H1 (cell line): ENCODE data around the gene PRRX1. TPM values are rescaled to one million over a fixed set of nuclear protein-coding genes. Genes with fewer than 3 reads are reported as not detected.

Experiments
- CTCF ChIA-PET: fragments of 300-600 bp; sonication (Branson Sonifier 250); formaldehyde crosslinking; loops from one replicate; lab custom pipeline; 2021; ENCODE audit not compliant: partially characterized antibody; lab: Charles Lee
- POLR2A ChIA-PET: fragments of 300-600 bp; sonication (Branson Sonifier 250); formaldehyde crosslinking; loops from one replicate; lab custom pipeline; 2021; ENCODE audit warnings: inconsistent platforms; ENCODE audit not compliant: partially characterized antibody; lab: Charles Lee
- DNase-seq, 2 experiments: peaks; one replicate each; pipeline versions ENCODE4 v3.0.0 to v3.0.0-alpha.2; 2010 to 2022; ENCODE audit warnings: low spot score in 2 of 2, low read depth in 1 of 2, mixed read lengths in 1 of 2
- FAIRE-seq: peaks from 2 replicates; lab custom pipeline; 2011; peaks lifted over from hg19 to GRCh38; lab: Jason Lieb, UNC
- H2AFZ ChIP-seq: 2 replicates; pipeline ENCODE4 v1.8.1; 2012; ENCODE audit warnings: low read length, inconsistent platforms
- H2AK5ac ChIP-seq: 2 replicates; pipeline ENCODE4 v1.6.1; 2013; ENCODE audit warnings: low read depth, low read length
- H2BK120ac ChIP-seq: replicated peaks from 2 replicates; pipeline ENCODE3; 2013; ENCODE audit warnings: low read depth, low read length, inconsistent platforms
- H2BK12ac ChIP-seq: 2 replicates; pipeline ENCODE4 v1.6.1; 2013; ENCODE audit warnings: low read depth, low read length
- H2BK15ac ChIP-seq: 2 replicates; pipeline ENCODE4 v1.6.1; 2013; ENCODE audit warnings: low read length
- H2BK20ac ChIP-seq: 2 replicates; pipeline ENCODE4 v1.6.1; 2013; ENCODE audit warnings: low read length
- H2BK5ac ChIP-seq: 2 replicates; pipeline ENCODE4 v1.6.1; 2013; ENCODE audit warnings: low read depth, low read length
- H3K14ac ChIP-seq: 2 replicates; pipeline ENCODE4 v1.6.1; 2013; ENCODE audit warnings: inconsistent platforms; ENCODE audit not compliant: insufficient read length
- H3K18ac ChIP-seq: 2 replicates; pipeline ENCODE4 v1.6.1; 2013; ENCODE audit warnings: low read length; ENCODE audit errors: extremely low read depth
- H3K23ac ChIP-seq: 2 replicates; pipeline ENCODE4 v1.6.1; 2013; ENCODE audit warnings: inconsistent platforms; ENCODE audit not compliant: insufficient read length
- H3K23me2 ChIP-seq: 2 replicates; pipeline ENCODE4 v1.6.1; 2013; ENCODE audit warnings: low read depth, low read length
- H3K27ac ChIP-seq: 2 replicates; pipeline ENCODE4 v1.6.1; 2011; ENCODE audit warnings: low read depth, low read length, inconsistent platforms
- H3K27me3 ChIP-seq, 4 experiments: replicated peaks in 1 of 4; 1 replicate in 1 of 4; 2 replicates in 3 of 4; pipeline versions ENCODE4 v1.6.1 to v1.8.1; 2011 to 2013; ENCODE audit warnings: low read length in 3 of 4, mild to moderate bottlenecking in 3 of 4, inconsistent platforms in 2 of 4, mixed read lengths in 2 of 4, moderate library complexity in 1 of 4; ENCODE audit not compliant: control insufficient read depth in 3 of 4, insufficient read depth in 3 of 4; ENCODE audit errors: extremely low read depth in 1 of 4
- H3K36me3 ChIP-seq, 4 experiments: 2 replicates each; pipeline versions ENCODE4 v1.6.1 to v1.8.1; 2011 to 2013; ENCODE audit warnings: mild to moderate bottlenecking in 4 of 4, low read length in 3 of 4, moderate library complexity in 2 of 4, control low read depth in 1 of 4, inconsistent platforms in 1 of 4; ENCODE audit not compliant: insufficient read depth in 4 of 4, control insufficient read depth in 2 of 4
- H3K4ac ChIP-seq: replicated peaks from 2 replicates; pipeline ENCODE3; 2013; ENCODE audit warnings: low read length, low read depth, mixed read lengths, inconsistent platforms; ENCODE audit not compliant: insufficient read length
- H3K4me1 ChIP-seq, 4 experiments: replicated peaks in 1 of 4; 1 replicate in 1 of 4; 2 replicates in 3 of 4; pipeline versions ENCODE4 v1.6.1 to v1.8.1; 2011 to 2013; ENCODE audit warnings: low read length in 3 of 4, inconsistent platforms in 2 of 4, mixed read lengths in 1 of 4; ENCODE audit not compliant: insufficient read depth in 4 of 4, control insufficient read depth in 3 of 4
- H3K4me2 ChIP-seq, 2 experiments: 2 replicates each; pipeline versions ENCODE4 v1.6.1 to v1.8.1; 2011 to 2013; ENCODE audit warnings: low read depth in 2 of 2, low read length in 2 of 2, control low read depth in 1 of 2, inconsistent platforms in 1 of 2, mild to moderate bottlenecking in 1 of 2; ENCODE audit not compliant: insufficient read depth in 1 of 2
- H3K4me3 ChIP-seq, 4 experiments: fragments of 200-600, 300-600 bp in 1 of 4; sonication (generic), shearing (Covaris generic), sonication (Bioruptor Twin) in 1 of 4; 2 replicates each; pipeline versions ENCODE4 v1.5.1 to v1.8.1; 2011 to 2016; ENCODE audit warnings: low read length in 4 of 4, low read depth in 3 of 4, control low read depth in 2 of 4, inconsistent platforms in 2 of 4, mild to moderate bottlenecking in 2 of 4, mixed read lengths in 1 of 4, moderate library complexity in 1 of 4; ENCODE audit not compliant: insufficient read depth in 2 of 4; ENCODE audit errors: extremely low read depth in 1 of 4
- H3K56ac ChIP-seq: replicated peaks from 2 replicates; pipeline ENCODE3; 2013; ENCODE audit warnings: low read depth, mild to moderate bottlenecking, mixed read lengths, low read length, inconsistent platforms; ENCODE audit not compliant: insufficient read length
- H3K79me1 ChIP-seq: 2 replicates; pipeline ENCODE4 v1.6.1; 2013; ENCODE audit warnings: low read depth, low read length, control low read depth
- H3K79me2 ChIP-seq, 2 experiments: 2 replicates each; pipeline versions ENCODE4 v1.6.1 to v1.8.1; 2012 to 2013; ENCODE audit warnings: low read length in 2 of 2, mild to moderate bottlenecking in 2 of 2, inconsistent platforms in 1 of 2; ENCODE audit not compliant: insufficient read depth in 2 of 2, control insufficient read depth in 1 of 2
- H3K9ac ChIP-seq, 4 experiments: replicated peaks in 1 of 4; 1 replicate in 1 of 4; 2 replicates in 3 of 4; pipeline versions ENCODE4 v1.6.1 to v1.8.1; 2011 to 2013; ENCODE audit warnings: low read depth in 3 of 4, low read length in 3 of 4, control low read depth in 2 of 4, mild to moderate bottlenecking in 2 of 4, moderate library complexity in 2 of 4, inconsistent platforms in 1 of 4; ENCODE audit errors: extremely low read depth in 1 of 4
- H3K9me3 ChIP-seq, 2 experiments: 2 replicates each; pipeline versions ENCODE4 v1.6.1 to v1.8.1; 2012 to 2013; ENCODE audit warnings: mild to moderate bottlenecking in 2 of 2, moderate library complexity in 2 of 2, control low read depth in 1 of 2, inconsistent platforms in 1 of 2, low read depth in 1 of 2, low read length in 1 of 2, mixed read lengths in 1 of 2; ENCODE audit not compliant: insufficient read depth in 2 of 2
- H4K20me1 ChIP-seq, 2 experiments: replicated peaks in 1 of 2; 2 replicates each; pipeline versions ENCODE3 to v1.8.1; 2011 to 2013; ENCODE audit warnings: inconsistent platforms in 2 of 2, low read length in 2 of 2, mild to moderate bottlenecking in 1 of 2; ENCODE audit not compliant: insufficient read depth in 2 of 2, control insufficient read depth in 1 of 2
- H4K5ac ChIP-seq: 2 replicates; pipeline ENCODE4 v1.6.1; 2013; ENCODE audit warnings: low read length, low read depth, mixed read lengths, inconsistent platforms; ENCODE audit not compliant: insufficient read length
- H4K8ac ChIP-seq: 2 replicates; pipeline ENCODE4 v1.8.0; 2013; ENCODE audit warnings: mild to moderate bottlenecking, moderate library complexity, low read length, inconsistent platforms; ENCODE audit not compliant: insufficient read depth; ENCODE audit errors: extremely low read depth
- H4K91ac ChIP-seq: replicated peaks from 2 replicates; pipeline ENCODE3; 2013; ENCODE audit warnings: low read length, mixed read lengths, inconsistent platforms; ENCODE audit not compliant: insufficient read length
- ATF3 ChIP-seq: IDR thresholded peaks from 2 replicates; pipeline ENCODE4 v1.6.1; 2011; ENCODE audit warnings: low read depth, mild to moderate bottlenecking, low read length; ENCODE audit not compliant: insufficient read depth
- BACH1 ChIP-seq: IDR thresholded peaks from 2 replicates; pipeline ENCODE4 v1.6.1; 2012; ENCODE audit warnings: low read length, improper control_type of control experiment
- CBX8 ChIP-seq: fragments of 300-800, 300-1000 bp; sonication (generic); IDR thresholded peaks from 2 replicates; pipeline ENCODE4 v1.7.1; 2016; ENCODE audit warnings: low read depth, low read length, borderline replicate concordance
- CREB1 ChIP-seq: IDR thresholded peaks from 2 replicates; pipeline ENCODE4 v1.6.1; 2012; ENCODE audit warnings: inconsistent platforms
- E2F6 ChIP-seq: IDR thresholded peaks from 2 replicates; pipeline ENCODE4 v1.6.1; 2012; ENCODE audit warnings: inconsistent platforms
- FOSL1 ChIP-seq: IDR thresholded peaks from 2 replicates; pipeline ENCODE4 v1.6.1; 2011; ENCODE audit warnings: mild to moderate bottlenecking, low read depth, low read length, moderate library complexity; ENCODE audit not compliant: insufficient read depth
- GTF2F1 ChIP-seq: IDR thresholded peaks from 2 replicates; pipeline ENCODE4 v1.6.1; 2012; ENCODE audit warnings: low read depth, low read length, improper control_type of control experiment, borderline replicate concordance
- NRF1 ChIP-seq: IDR thresholded peaks from 2 replicates; pipeline ENCODE4 v1.6.1; 2011; ENCODE audit warnings: mild to moderate bottlenecking, low read depth, low read length, improper control_type of control experiment
- POLR2AphosphoS5 ChIP-seq: IDR thresholded peaks from 2 replicates; pipeline ENCODE4 v1.6.1; 2011; ENCODE audit warnings: low read depth, low read length
- POU5F1 ChIP-seq: IDR thresholded peaks from 2 replicates; pipeline ENCODE4 v1.6.1; 2011; ENCODE audit warnings: low read depth, mild to moderate bottlenecking, low read length, moderate library complexity
- SRF ChIP-seq: IDR thresholded peaks from 2 replicates; pipeline ENCODE4 v1.6.1; 2011; ENCODE audit warnings: mild to moderate bottlenecking, low read depth, low read length, moderate library complexity
- TBP ChIP-seq: IDR thresholded peaks from 2 replicates; pipeline ENCODE4 v1.6.1; 2011; ENCODE audit warnings: low read depth, low read length, improper control_type of control experiment
- TEAD4 ChIP-seq: IDR thresholded peaks from 2 replicates; pipeline ENCODE4 v1.6.1; 2012; ENCODE audit warnings: low read depth, low read length, inconsistent platforms, mixed read lengths
- ZNF274 ChIP-seq: IDR thresholded peaks from 2 replicates; pipeline ENCODE4 v1.7.0; 2012; ENCODE audit warnings: low read length, borderline replicate concordance; ENCODE audit errors: extremely low read depth
- WGBS, 2 experiments: shearing (Covaris generic) in 1 of 2; methylation state at CpG; one replicate each; pipeline versions ENCODE4 v1.1.6 to v1.1.7; 2013 to 2015; ENCODE audit warnings: low lambda C conversion rate in 2 of 2, mixed read lengths in 2 of 2, inconsistent platforms in 1 of 2, low coverage in 1 of 2, missing lambda C conversion rate in 1 of 2; ENCODE audit not compliant: insufficient replicate concordance in 2 of 2, insufficient coverage in 1 of 2, insufficient read length in 1 of 2; ENCODE audit errors: extremely low coverage in 1 of 2, missing lambda C conversion rate in 1 of 2; 5-methylcytosine and 5-hydroxymethylcytosine counted together
- polyA plus RNA-seq, 7 experiments: library from polyadenylated mRNA; depleted of rRNA in 3 of 7; stranded (reverse) in 5 of 7; unstranded in 2 of 7; fragments of >200 nt in 5 of 7; fragments of 200-250 nt in 2 of 7; gene quantifications; 1 replicate in 5 of 7; 2 replicates in 1 of 7; 4 replicates in 1 of 7; pipeline versions ENCODE4 v1.2.1 to v1.2.3, GENCODE V29; 2011 to 2013; ENCODE audit warnings: missing spikeins in 2 of 7, mixed read lengths in 2 of 7
- total RNA-seq: library from RNA; stranded (reverse); fragmentation: NEBNext Ultra II Directional; extraction: Animal tissue kit (Norgen Biotek cat#: 25700); gene quantifications from 2 replicates; pipeline ENCODE4 v1.2.1, GENCODE V29; 2021

PRRX1 gene
- total and polyA plus RNA-seq, 2 of the 8 experiments (the other 6 are each of a cell fraction or from before 2014, with no cell fraction given): not detected

GRCh38 chr1:170678027-170678600, 14.2 kb downstream of the PRRX1 start:
- Histone ChIP-seq H4K91ac (no peak overlapping the region), H3K79me2 (no peaks in the 10 kb centered on the region), H4K8ac (no peak overlapping the region), H2AFZ (no peak overlapping the region), H2BK120ac (no peak overlapping the region), H2BK5ac (no peak overlapping the region), H2AK5ac (no peak overlapping the region), H4K20me1 (no peaks in the 10 kb centered on the region), H2BK15ac (no peak overlapping the region), H2BK12ac (no peak overlapping the region), H3K18ac (no peak overlapping the region), H4K5ac (no peak overlapping the region), H3K23ac (no peak overlapping the region), H3K79me1 (no peaks in the 10 kb centered on the region), H3K4ac (no peak overlapping the region), H3K9me3 (no peaks in the 10 kb centered on the region), H3K9ac (no peak overlapping the region), H3K56ac (no peak overlapping the region), H3K4me1 (no peaks in the 10 kb centered on the region), H2BK20ac (no peak overlapping the region), H3K27me3 (no peaks in the 10 kb centered on the region; a peak in 1 of 7 replicates), H3K27ac (no peak overlapping the region), H3K36me3 (no peaks in the 10 kb centered on the region), H3K4me3 (no peak overlapping the region), H3K14ac (no peak overlapping the region), H3K4me2 (no peak overlapping the region), H3K23me2 (no peaks in the 10 kb centered on the region)
- 92% methylated on average over 3 of the region's 3 CpGs; no CpG with 5 or more reads in 1 of the 2 experiments for WGBS, 2 experiments
- ChIA-PET CTCF (interaction anchor here (1.0 to 2.2 kb wide), 3 partner anchors 9 to 12 kb away, joined by 3 to 16 read pairs (median 3); no protein-coding TSS in a partner anchor), POLR2A (no interaction called here)
- DNase-seq: no peak
- FAIRE-seq: no peak
- TF ChIP-seq TEAD4: no peak
- no peak for TF ChIP-seq CBX8
- TF ChIP-seq GTF2F1: no peak
- no peak for TF ChIP-seq E2F6
- no peak for TF ChIP-seq TBP
- TF ChIP-seq SRF: no peak
- TF ChIP-seq FOSL1: no peak
- TF ChIP-seq CREB1: no peak
- no peak for TF ChIP-seq ATF3
- no peak for TF ChIP-seq NRF1
- TF ChIP-seq BACH1: no peak
- no peak for TF ChIP-seq POU5F1
- no peak for TF ChIP-seq ZNF274
- TF ChIP-seq POLR2AphosphoS5: no peak
